ENCODE measurements around the gene RIPK1.

DNA sequence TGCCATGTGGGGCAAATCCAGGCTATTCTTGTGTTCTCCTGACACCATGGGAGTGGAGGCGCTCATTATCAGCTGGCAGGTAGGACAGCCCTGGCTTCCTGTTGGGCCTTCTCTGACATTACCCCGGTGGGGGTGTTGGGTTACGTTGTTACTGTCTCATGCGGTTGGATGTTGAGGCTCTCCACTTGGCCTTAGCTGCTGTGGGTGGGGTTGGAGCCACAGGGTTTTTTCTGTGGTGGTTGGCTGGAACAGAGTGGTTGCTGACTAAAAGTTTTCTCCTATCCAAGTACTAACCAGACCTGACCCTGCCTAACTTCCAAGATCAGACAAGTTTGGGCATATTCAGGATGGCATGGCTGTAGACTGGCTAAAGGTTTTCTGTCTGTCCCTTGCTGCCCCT is 20.2 kb downstream of the RIPK1 start:
- TF ChIP-seq, protein P1, sequence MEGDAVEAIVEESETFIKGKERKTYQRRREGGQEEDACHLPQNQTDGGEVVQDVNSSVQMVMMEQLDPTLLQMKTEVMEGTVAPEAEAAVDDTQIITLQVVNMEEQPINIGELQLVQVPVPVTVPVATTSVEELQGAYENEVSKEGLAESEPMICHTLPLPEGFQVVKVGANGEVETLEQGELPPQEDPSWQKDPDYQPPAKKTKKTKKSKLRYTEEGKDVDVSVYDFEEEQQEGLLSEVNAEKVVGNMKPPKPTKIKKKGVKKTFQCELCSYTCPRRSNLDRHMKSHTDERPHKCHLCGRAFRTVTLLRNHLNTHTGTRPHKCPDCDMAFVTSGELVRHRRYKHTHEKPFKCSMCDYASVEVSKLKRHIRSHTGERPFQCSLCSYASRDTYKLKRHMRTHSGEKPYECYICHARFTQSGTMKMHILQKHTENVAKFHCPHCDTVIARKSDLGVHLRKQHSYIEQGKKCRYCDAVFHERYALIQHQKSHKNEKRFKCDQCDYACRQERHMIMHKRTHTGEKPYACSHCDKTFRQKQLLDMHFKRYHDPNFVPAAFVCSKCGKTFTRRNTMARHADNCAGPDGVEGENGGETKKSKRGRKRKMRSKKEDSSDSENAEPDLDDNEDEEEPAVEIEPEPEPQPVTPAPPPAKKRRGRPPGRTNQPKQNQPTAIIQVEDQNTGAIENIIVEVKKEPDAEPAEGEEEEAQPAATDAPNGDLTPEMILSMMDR (IDR thresholded peaks at IDR 0.05) = no peak
- no peak for TF ChIP-seq POLR2A (IDR thresholded peaks at IDR 0.05)

All from thyroid gland (tissue), 4 donors.